Measurements from ENCODE around the gene MINDY2. TPM values are rescaled to one million over a fixed set of nuclear protein-coding genes. Genes with fewer than 3 reads are reported as not detected.
"Not testable (repeated sequence)": the region's sequence is repeated elsewhere in the genome, so short reads cannot be mapped to it uniquely, and the experiment has no call there.

Gene MINDY2
- total RNA-seq, 2 donors from 2014 or later = 28.7 to 35.5 TPM

- ATAC-seq (peak; percentile 50 to 55), DNase-seq (peak; percentile 68)
- intact Hi-C loops (cut with DNase I) = loop anchor here in 1 of 2 donors (2.0 kb wide), 1 partner anchor 22 kb away; the partner anchor contains the start of gene MINDY2
Observed at GRCh38 chr15:58748852-58749531, 22.1 kb upstream of the MINDY2 start.

- intact Hi-C loops (cut with DNase I) = loop anchor here in 1 of 2 donors (2.0 to 10.0 kb wide), 2 partner anchors 21 to 315 kb away; partner anchors contain the start of genes LIPC and MINDY2
- peak; percentile 99 for DNase-seq
- peak; percentile 97 to 98 for ATAC-seq
Observed at GRCh38 chr15:58749532-58750337, 21.4 kb upstream of the MINDY2 start, which contains the start of gene ADAM10. TSS of gene ADAM10 (minus strand) at chr15:58749707. CDS start at chr15:58749534, 173 bp downstream.

GRCh38 chr15:58752716-58753115 lies 18.4 kb upstream of the MINDY2 start:
- DNase-seq = no peak
- intact Hi-C loops (cut with DNase I) = loop anchor here in 1 of 2 donors (10.0 kb wide), 1 partner anchor 318 kb away; the partner anchor contains the start of gene LIPC
- ATAC-seq = no peak

GRCh38 chr15:58755350-58755749 lies 15.8 kb upstream of the MINDY2 start:
- DNase-seq (no peak), ATAC-seq (no peak)
- intact Hi-C loops (cut with DNase I) = loop anchor here in 1 of 2 donors (10.0 kb wide), 1 partner anchor 321 kb away; the partner anchor contains the start of gene LIPC

- ATAC-seq (no peak), DNase-seq (no peak)
- intact Hi-C loops (cut with DNase I) = loop anchor here in 1 of 2 donors (10.0 kb wide), 1 partner anchor 321 kb away; the partner anchor contains the start of gene LIPC
Observed at GRCh38 chr15:58755956-58756355, 15.1 kb upstream of the MINDY2 start.

- peak; percentile 47 to 57 for ATAC-seq
- intact Hi-C loops (cut with DNase I) = loop anchor here in 1 of 2 donors (10.0 kb wide), 1 partner anchor 323 kb away; the partner anchor contains the start of gene LIPC
- no peak for DNase-seq
Observed at GRCh38 chr15:58758141-58758540, 13.0 kb upstream of the MINDY2 start.

GRCh38 chr15:58760385-58761009 lies 10.6 kb upstream of the MINDY2 start:
- ATAC-seq (no peak), DNase-seq (no peak)
- intact Hi-C loops (cut with DNase I) = loop anchor here in 1 of 2 donors (5.0 kb wide), 1 partner anchor 533 kb away; no protein-coding TSS in a partner anchor

- DNase-seq = no peak
- intact Hi-C loops (cut with DNase I) = loop anchor here in 1 of 2 donors (5.0 kb wide), 1 partner anchor 534 kb away; no protein-coding TSS in a partner anchor
- no peak for ATAC-seq
Observed at GRCh38 chr15:58761010-58761388, 10.1 kb upstream of the MINDY2 start.

- ATAC-seq (no peak), DNase-seq (no peak)
- intact Hi-C loops (cut with DNase I) = loop anchor here in 1 of 2 donors (5.0 kb wide), 1 partner anchor 535 kb away; no protein-coding TSS in a partner anchor
Observed at GRCh38 chr15:58762285-58762684, 8.8 kb upstream of the MINDY2 start.

- intact Hi-C loops (cut with DNase I) = loop anchor here in 1 of 2 donors (5.0 kb wide), 1 partner anchor 535 kb away; no protein-coding TSS in a partner anchor
- DNase-seq (no peak), ATAC-seq (no peak)
Observed at GRCh38 chr15:58762731-58763130, 8.4 kb upstream of the MINDY2 start.

GRCh38 chr15:58764468-58764867 lies 6.6 kb upstream of the MINDY2 start:
- DNase-seq = no peak
- no peak for ATAC-seq
- intact Hi-C loops (cut with DNase I) = loop anchor here in 1 of 2 donors (5.0 kb wide), 1 partner anchor 537 kb away; no protein-coding TSS in a partner anchor

GRCh38 chr15:58766290-58766689 lies 4.8 kb upstream of the MINDY2 start:
- intact Hi-C loops (cut with DNase I) = no loop called here

GRCh38 chr15:58768601-58769004 lies 2.5 kb upstream of the MINDY2 start:
- DNase-seq; ATAC-seq; intact Hi-C loops (cut with DNase I): not testable (repeated sequence)

More at GRCh38 chr15:58766290-58766689, 4.8 kb upstream of the MINDY2 start:
- DNase-seq = no peak
- no peak for ATAC-seq

GRCh38 chr15:58770519-58770856 lies 614 bp upstream of the MINDY2 start:
- ATAC-seq (peak; percentile 20 to 48), DNase-seq (no peak)
- intact Hi-C loops (cut with DNase I) = loop anchor here in 1 of 2 donors (2.0 kb wide), 1 partner anchor 22 kb away; the partner anchor contains the start of gene ADAM10

- peak; percentile 31 to 52 for ATAC-seq
- intact Hi-C loops (cut with DNase I) = loop anchor here in 1 of 2 donors (2.0 kb wide), 1 partner anchor 23 kb away; the partner anchor contains the start of gene ADAM10
- DNase-seq = peak; percentile 66
Observed at GRCh38 chr15:58771621-58772250, 634 bp downstream of the MINDY2 start.

GRCh38 chr15:58773024-58773423 lies 1.9 kb downstream of the MINDY2 start:
- intact Hi-C loops (cut with DNase I) = no loop called here
- no peak for DNase-seq
- ATAC-seq = no peak

- intact Hi-C loops (cut with DNase I) = no loop called here
- ATAC-seq (no peak), DNase-seq (no peak)
Observed at GRCh38 chr15:58775402-58775801, 4.3 kb downstream of the MINDY2 start.

- intact Hi-C loops (cut with DNase I) = no loop called here
- DNase-seq (no peak), ATAC-seq (no peak)
Observed at GRCh38 chr15:58777107-58777506, 6.0 kb downstream of the MINDY2 start.

Data from left cardiac atrium (tissue), 4 donors.